Measurements from ENCODE around the gene PCA3. TPM values are rescaled to one million over a fixed set of nuclear protein-coding genes. Genes with fewer than 3 reads are reported as not detected.
A peak's percentile ranks its signal among the peaks of the same experiment; 100 is the strongest.

Gene PCA3
- total and polyA plus RNA-seq, 2 donors (not counting 1 experiment from before 2014, with no cell fraction given) = not detected

GRCh38 chr9:76729980-76730737 lies 34.1 kb upstream of the PCA3 start:
- Histone ChIP-seq H3K4me2 (ENCODE audit: extremely low read depth, insufficient read depth, low read length) (no peak overlapping the region), H3K4me3 (replicated peaks in 1 of 4; ENCODE audit: control extremely low read depth in 1 of 4, insufficient read depth in 1 of 4, low read depth in 3 of 4, low read length in 4 of 4) (no peak overlapping the region), H3K9ac (ENCODE audit: insufficient read depth, low read length) (no peak overlapping the region), H3K27me3 (ENCODE audit: control insufficient read depth, insufficient read depth, low read length) (no peaks in the 10 kb centered on the region), H3K36me3 (ENCODE audit: control insufficient read depth, insufficient read depth, low read length) (no peaks in the 10 kb centered on the region), H3K4me1 (ENCODE audit: control insufficient read depth, extremely low read depth, insufficient read depth, low read length) (no peaks in the 10 kb centered on the region), H3K79me2 (ENCODE audit: control insufficient read depth, insufficient read depth, low read length) (no peaks in the 10 kb centered on the region), H3K27ac (ENCODE audit: insufficient read depth, low read length) (no peak overlapping the region), H4K20me1 (ENCODE audit: control insufficient read depth, extremely low read depth, insufficient read depth, low read length) (no peaks in the 10 kb centered on the region), H2AFZ (ENCODE audit: low read length) (no peak overlapping the region), H3K9me3 (ENCODE audit: control insufficient read depth, insufficient read depth, low read depth, low read length) (no peaks in the 10 kb centered on the region)
- TF ChIP-seq, protein P1, sequence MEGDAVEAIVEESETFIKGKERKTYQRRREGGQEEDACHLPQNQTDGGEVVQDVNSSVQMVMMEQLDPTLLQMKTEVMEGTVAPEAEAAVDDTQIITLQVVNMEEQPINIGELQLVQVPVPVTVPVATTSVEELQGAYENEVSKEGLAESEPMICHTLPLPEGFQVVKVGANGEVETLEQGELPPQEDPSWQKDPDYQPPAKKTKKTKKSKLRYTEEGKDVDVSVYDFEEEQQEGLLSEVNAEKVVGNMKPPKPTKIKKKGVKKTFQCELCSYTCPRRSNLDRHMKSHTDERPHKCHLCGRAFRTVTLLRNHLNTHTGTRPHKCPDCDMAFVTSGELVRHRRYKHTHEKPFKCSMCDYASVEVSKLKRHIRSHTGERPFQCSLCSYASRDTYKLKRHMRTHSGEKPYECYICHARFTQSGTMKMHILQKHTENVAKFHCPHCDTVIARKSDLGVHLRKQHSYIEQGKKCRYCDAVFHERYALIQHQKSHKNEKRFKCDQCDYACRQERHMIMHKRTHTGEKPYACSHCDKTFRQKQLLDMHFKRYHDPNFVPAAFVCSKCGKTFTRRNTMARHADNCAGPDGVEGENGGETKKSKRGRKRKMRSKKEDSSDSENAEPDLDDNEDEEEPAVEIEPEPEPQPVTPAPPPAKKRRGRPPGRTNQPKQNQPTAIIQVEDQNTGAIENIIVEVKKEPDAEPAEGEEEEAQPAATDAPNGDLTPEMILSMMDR (conservative IDR thresholded peaks at IDR 0.05 in 1 of 2, IDR thresholded peaks at IDR 0.05 in 1 of 2; ENCODE audit: low read depth in 1 of 2, low read length in 2 of 2) = no peak
- no peak for TF ChIP-seq EZH2 (IDR thresholded peaks at IDR 0.05; ENCODE audit: low read length, missing control alignments)
- no peak for DNase-seq (ENCODE audit: low read depth in 2 of 2)

DNA sequence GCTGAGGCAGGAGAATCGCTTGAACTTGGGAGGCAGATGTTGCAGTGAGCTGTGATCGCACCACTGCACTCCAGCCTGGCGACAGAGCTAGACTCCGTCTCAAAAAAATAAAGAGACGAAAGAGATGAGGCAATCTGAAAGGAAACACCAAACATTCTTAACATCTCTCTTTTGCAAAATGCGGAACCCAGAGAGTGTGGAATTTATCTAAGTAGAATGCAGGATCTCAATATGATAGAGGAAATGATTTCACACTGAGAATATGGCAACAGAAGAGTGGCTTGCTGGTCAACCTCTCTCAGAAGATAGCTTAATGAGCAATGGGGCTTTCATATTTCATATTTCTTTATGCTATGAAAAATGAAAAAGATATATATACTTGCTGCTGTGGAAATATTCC lies 33.4 kb upstream of the PCA3 start:
- TF ChIP-seq, protein P1 (conservative IDR thresholded peaks at IDR 0.05 in 1 of 2, IDR thresholded peaks at IDR 0.05 in 1 of 2; ENCODE audit: low read depth in 1 of 2, low read length in 2 of 2) = no peak
- no peak for TF ChIP-seq EZH2 (IDR thresholded peaks at IDR 0.05; ENCODE audit: low read length, missing control alignments)
- Histone ChIP-seq H3K9ac (ENCODE audit: insufficient read depth, low read length) (no peak overlapping the region), H3K9me3 (ENCODE audit: control insufficient read depth, insufficient read depth, low read depth, low read length) (no peaks in the 10 kb centered on the region), H4K20me1 (ENCODE audit: control insufficient read depth, extremely low read depth, insufficient read depth, low read length) (no peaks in the 10 kb centered on the region), H3K27ac (ENCODE audit: insufficient read depth, low read length) (no peak overlapping the region), H3K4me3 (replicated peaks in 1 of 4; ENCODE audit: control extremely low read depth in 1 of 4, insufficient read depth in 1 of 4, low read depth in 3 of 4, low read length in 4 of 4) (no peak overlapping the region), H2AFZ (ENCODE audit: low read length) (no peak overlapping the region), H3K27me3 (ENCODE audit: control insufficient read depth, insufficient read depth, low read length) (no peaks in the 10 kb centered on the region), H3K4me2 (ENCODE audit: extremely low read depth, insufficient read depth, low read length) (no peak overlapping the region), H3K79me2 (ENCODE audit: control insufficient read depth, insufficient read depth, low read length) (no peaks in the 10 kb centered on the region), H3K4me1 (ENCODE audit: control insufficient read depth, extremely low read depth, insufficient read depth, low read length) (no peaks in the 10 kb centered on the region), H3K36me3 (ENCODE audit: control insufficient read depth, insufficient read depth, low read length) (no peaks in the 10 kb centered on the region)
- peak in 1 of 2 donors; percentile 16 for DNase-seq (ENCODE audit: low read depth in 2 of 2)

DNA sequence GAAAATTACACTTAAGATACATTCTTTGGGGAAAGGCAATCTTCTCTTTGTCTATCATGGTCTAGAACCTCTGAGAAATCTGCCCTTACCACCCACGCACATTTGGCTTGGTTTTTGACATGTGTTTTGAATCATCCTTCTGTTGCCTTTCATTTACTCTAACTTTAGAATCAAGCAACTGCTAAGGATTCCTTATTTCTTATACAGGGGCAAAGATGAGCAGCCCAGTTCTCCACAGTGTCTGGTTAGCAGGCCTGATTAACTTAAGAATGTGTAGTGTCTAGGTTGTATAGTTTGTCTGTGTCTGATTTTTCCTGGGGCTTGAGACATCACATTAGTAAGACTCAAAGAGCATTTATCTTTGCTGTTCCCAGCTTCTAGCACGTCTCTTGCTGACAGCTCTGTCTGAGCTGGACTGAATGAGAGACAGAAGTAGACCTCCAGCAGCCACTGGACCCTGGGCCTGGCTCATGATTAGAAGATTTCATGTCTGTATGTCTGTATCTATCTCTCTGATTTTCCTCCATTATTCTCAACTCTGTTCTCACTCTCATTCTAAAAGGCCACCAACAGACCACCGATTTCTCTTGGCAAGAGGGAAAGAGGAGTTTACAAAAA lies 31.8 kb upstream of the PCA3 start:
- Histone ChIP-seq H2AFZ (ENCODE audit: low read length) (no peak overlapping the region), H3K9ac (ENCODE audit: insufficient read depth, low read length) (no peak overlapping the region), H4K20me1 (ENCODE audit: control insufficient read depth, extremely low read depth, insufficient read depth, low read length) (no peaks in the 10 kb centered on the region), H3K79me2 (ENCODE audit: control insufficient read depth, insufficient read depth, low read length) (no peaks in the 10 kb centered on the region), H3K36me3 (ENCODE audit: control insufficient read depth, insufficient read depth, low read length) (no peaks in the 10 kb centered on the region), H3K9me3 (ENCODE audit: control insufficient read depth, insufficient read depth, low read depth, low read length) (no peaks in the 10 kb centered on the region), H3K27ac (ENCODE audit: insufficient read depth, low read length) (no peak overlapping the region), H3K4me3 (replicated peaks in 1 of 4; ENCODE audit: control extremely low read depth in 1 of 4, insufficient read depth in 1 of 4, low read depth in 3 of 4, low read length in 4 of 4) (no peak overlapping the region), H3K4me2 (ENCODE audit: extremely low read depth, insufficient read depth, low read length) (no peak overlapping the region), H3K27me3 (ENCODE audit: control insufficient read depth, insufficient read depth, low read length) (no peaks in the 10 kb centered on the region), H3K4me1 (ENCODE audit: control insufficient read depth, extremely low read depth, insufficient read depth, low read length) (no peaks in the 10 kb centered on the region)
- TF ChIP-seq, protein P1 (conservative IDR thresholded peaks at IDR 0.05 in 1 of 2, IDR thresholded peaks at IDR 0.05 in 1 of 2; ENCODE audit: low read depth in 1 of 2, low read length in 2 of 2) = no peak
- no peak for TF ChIP-seq EZH2 (IDR thresholded peaks at IDR 0.05; ENCODE audit: low read length, missing control alignments)
- peak in 1 of 2 donors; percentile 52 for DNase-seq (ENCODE audit: low read depth in 2 of 2)
